HepG2 (cell line): ENCODE results near the gene B4GALT1. TPM values are rescaled to one million over a fixed set of nuclear protein-coding genes. Genes with fewer than 3 reads are reported as not detected.

Source experiments
- ATAC-seq: fragments of 200-7000 bp; cut with Tn5 transposase; 3 replicates; pipeline ENCODE4 v1.9.1; 2020; ENCODE audit warnings: mild to moderate bottlenecking, moderate library complexity
- BruUV-seq: library from RNA; stranded (reverse); fragments of 400-500 nt; replicated peaks from 2 replicates; lab custom pipeline; 2021; lab: Mats Ljungman, UMichigan
- CTCF ChIA-PET: fragments of 300-600 bp; formaldehyde crosslinking; extraction: SDS; loops from one replicate; lab custom pipeline; 2021; ENCODE audit warnings: low total read pairs, inconsistent platforms, low intra/inter-chr PET ratio; lab: Yijun Ruan, JAX
- POLR2A ChIA-PET: fragments of 350-600 bp; sonication (Branson Sonifier 250); formaldehyde crosslinking; loops from one replicate; lab custom pipeline; 2020; ENCODE audit warnings: antibody characterized with exemption, inconsistent platforms; lab: Yijun Ruan, JAX
- DNase-seq: peaks from one replicate; pipeline ENCODE4 v3.0.0-alpha.2; 2015; ENCODE audit warnings: low spot score
- FAIRE-seq: peaks from 3 replicates; lab custom pipeline; 2011; peaks lifted over from hg19 to GRCh38; lab: Jason Lieb, UNC
- H2AFZ ChIP-seq: one replicate; pipeline ENCODE4 v1.6.1; 2011; ENCODE audit warnings: low read length, inconsistent platforms
- H3K27ac ChIP-seq: fragments of 300-600 bp; 3 replicates; pipeline ENCODE4 v1.8.0; 2011; ENCODE audit warnings: mixed run types, mild to moderate bottlenecking, mixed read lengths, low read length, inconsistent platforms; ENCODE audit not compliant: insufficient read depth; ENCODE audit errors: extremely low read length
- H3K27me3 ChIP-seq, 2 experiments: fragments of 200-600 bp in 1 of 2; 2 replicates in 1 of 2; 3 replicates in 1 of 2; pipeline versions ENCODE4 v1.6.0 to v1.8.0; 2011; ENCODE audit warnings: low read length in 2 of 2, mild to moderate bottlenecking in 2 of 2, moderate library complexity in 2 of 2, inconsistent platforms in 1 of 2; ENCODE audit not compliant: insufficient read depth in 2 of 2, control insufficient read depth in 1 of 2
- H3K36me3 ChIP-seq, 2 experiments: fragments of 200-600 bp in 1 of 2; replicated peaks in 1 of 2; 2 replicates in 1 of 2; 3 replicates in 1 of 2; pipeline versions ENCODE4 v1.5.1 to v1.8.0; 2011; ENCODE audit warnings: low read length in 2 of 2, inconsistent platforms in 1 of 2; ENCODE audit not compliant: insufficient read depth in 2 of 2, control insufficient read depth in 1 of 2
- H3K4me1 ChIP-seq: 2 replicates; pipeline ENCODE4 v1.5.1; 2012; ENCODE audit warnings: low read length, inconsistent platforms; ENCODE audit not compliant: insufficient read depth
- H3K4me2 ChIP-seq: 2 replicates; pipeline ENCODE4 v1.6.0; 2011; ENCODE audit warnings: low read depth, low read length, inconsistent platforms
- H3K4me3 ChIP-seq, 3 experiments: fragments of 200-600 bp in 1 of 3; sonication (generic), shearing (Covaris generic) in 1 of 3; replicated peaks in 1 of 3; 2 replicates each; pipeline ENCODE4 v1.5.1; 2011 to 2016; ENCODE audit warnings: low read length in 3 of 3, inconsistent platforms in 2 of 3, low read depth in 2 of 3, mild to moderate bottlenecking in 2 of 3, control low read depth in 1 of 3, mixed read lengths in 1 of 3; ENCODE audit not compliant: insufficient read depth in 1 of 3
- H3K79me2 ChIP-seq: one replicate; pipeline ENCODE4 v1.6.1; 2011; ENCODE audit warnings: low read length, inconsistent platforms; ENCODE audit not compliant: insufficient read depth
- H3K9ac ChIP-seq: 2 replicates; pipeline ENCODE4 v1.6.0; 2011; ENCODE audit warnings: mild to moderate bottlenecking, low read depth, low read length, inconsistent platforms; ENCODE audit not compliant: insufficient read depth
- H3K9me3 ChIP-seq: 2 replicates; pipeline ENCODE4 v1.5.1; 2012; ENCODE audit warnings: mild to moderate bottlenecking, low read length
- H4K20me1 ChIP-seq: 2 replicates; pipeline ENCODE4 v1.6.0; 2011; ENCODE audit warnings: inconsistent platforms, mild to moderate bottlenecking, low read length, moderate library complexity; ENCODE audit not compliant: insufficient read depth
- ATM ChIP-seq: fragments of 450-650 bp; IDR thresholded peaks from 2 replicates; pipeline ENCODE4 v1.7.1; 2017; ENCODE audit warnings: mild to moderate bottlenecking, borderline replicate concordance
- FOXJ3 ChIP-seq: sonication (generic); formaldehyde crosslinking; IDR thresholded peaks from 2 replicates; pipeline ENCODE4 v1.4.0; 2020; ENCODE audit warnings: missing genetic modification reagents, mild to moderate bottlenecking, borderline replicate concordance
- HMGA1 ChIP-seq: sonication (generic); formaldehyde crosslinking; conservative IDR thresholded peaks from 2 replicates; pipeline ENCODE4 v1.4.0; 2020; ENCODE audit warnings: missing genetic modification reagents
- KAT2B ChIP-seq: fragments of 150-350 bp; IDR thresholded peaks from 2 replicates; pipeline ENCODE4 v1.6.1; 2014; ENCODE audit warnings: low read depth, low read length, borderline replicate concordance
- TBP ChIP-seq: sonication (generic); formaldehyde crosslinking; IDR thresholded peaks from 2 replicates; pipeline ENCODE4 v1.5.0; 2020; ENCODE audit warnings: missing genetic modification reagents
- YEATS4 ChIP-seq: sonication (generic); formaldehyde crosslinking; IDR thresholded peaks from 2 replicates; pipeline ENCODE4 v1.4.0; 2020; ENCODE audit warnings: missing genetic modification reagents, borderline replicate concordance
- ZBTB1 ChIP-seq: sonication (generic); formaldehyde crosslinking; IDR thresholded peaks from 2 replicates; pipeline ENCODE4 v1.4.0; 2020; ENCODE audit warnings: missing genetic modification reagents, borderline replicate concordance
- ZMYM2 ChIP-seq: sonication (generic); formaldehyde crosslinking; IDR thresholded peaks from 2 replicates; pipeline ENCODE4 v1.8.0; 2022; ENCODE audit warnings: mild to moderate bottlenecking, missing genetic modification reagents
- ZNF280D ChIP-seq: sonication (generic); formaldehyde crosslinking; IDR thresholded peaks from 2 replicates; pipeline ENCODE4 v1.5.1; 2020; ENCODE audit warnings: mild to moderate bottlenecking, missing genetic modification reagents
- WGBS: methylation state at CpG from one replicate; pipeline ENCODE4 v1.1.6; 2017; ENCODE audit warnings: low lambda C conversion rate; 5-methylcytosine and 5-hydroxymethylcytosine counted together
- in situ Hi-C: cut with HindIII; loops from 2 replicates; pipeline ENCODE4 v1.10.0; 2017; ENCODE audit warnings: low pct_unique_long_range_greater_than_20kb; ENCODE audit not compliant: extremely low pct_ligation_motif_present
- intact Hi-C: fragments of 100-400 bp; cut with micrococcal nuclease; formaldehyde crosslinking; loops from one replicate; pipeline ENCODE4 v1.10.0; 2022; ENCODE audit not compliant: unreplicated experiment
- polyA plus RNA-seq, 8 experiments: library from polyadenylated mRNA; depleted of rRNA in 3 of 8; stranded (reverse) in 7 of 8; unstranded in 1 of 8; fragments of >200 nt; fragmentation: Illumina TruSeq in 4 of 8; extraction: Trizol in 4 of 8; gene quantifications; 2 replicates each; pipeline versions ENCODE4 v1.2.1 to v1.2.3, GENCODE V29; 2011 to 2016; ENCODE audit warnings: low read depth in 4 of 8, missing spikeins in 1 of 8, mixed read lengths in 1 of 8; ENCODE audit not compliant: insufficient read depth in 1 of 8
- total RNA-seq, 5 experiments: library from RNA; depleted of rRNA; stranded (reverse); fragments of >200 nt; fragmentation: Illumina TruSeq; extraction: Trizol; gene quantifications; 2 replicates each; pipeline ENCODE4 v1.2.3, GENCODE V29; 2016; ENCODE audit warnings: low read depth in 1 of 5
- TF ChIP-seq, protein P1 (sequence below): sonication (generic); formaldehyde crosslinking; IDR thresholded peaks from 2 replicates; pipeline ENCODE4 v1.5.0; 2020; ENCODE audit warnings: mild to moderate bottlenecking, missing genetic modification reagents
- TF ChIP-seq, protein P2 (sequence below): sonication (generic); formaldehyde crosslinking; conservative IDR thresholded peaks from 2 replicates; pipeline ENCODE4 v1.4.0; 2020; ENCODE audit warnings: missing genetic modification reagents
- TF ChIP-seq, protein P3 (sequence below): sonication (generic); formaldehyde crosslinking; IDR thresholded peaks from 2 replicates; pipeline ENCODE4 v1.5.0; 2020; ENCODE audit warnings: mild to moderate bottlenecking, missing genetic modification reagents, moderate library complexity

Gene B4GALT1
- total and polyA plus RNA-seq, 2 of the 13 experiments (the other 11 are each of a cell fraction or from before 2014, with no cell fraction given) = 15.7 to 33.5 TPM

DNA sequence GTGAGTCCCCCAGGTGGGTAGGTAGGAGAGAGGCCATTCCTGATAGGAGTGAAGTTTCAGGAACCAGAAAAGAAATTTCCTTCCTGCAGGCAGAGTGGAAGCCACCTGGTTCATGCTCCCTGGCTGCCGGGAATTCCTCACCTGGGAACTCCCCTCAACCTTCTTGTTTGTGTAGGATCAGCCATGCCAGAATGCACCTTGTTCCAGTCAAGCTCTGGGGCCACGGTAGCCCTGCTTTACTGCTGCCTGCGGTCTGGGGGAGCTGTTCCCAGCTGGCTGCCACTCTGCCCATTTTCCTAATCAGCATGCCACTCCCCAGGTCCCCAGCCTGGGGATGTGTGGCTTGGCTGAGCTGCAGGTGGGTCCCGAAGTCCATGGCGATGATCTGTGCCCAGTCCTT is 18.7 kb upstream of the B4GALT1 start:
- CTCF ChIA-PET = no interaction called here
- FAIRE-seq = no peak
- H3K36me3 ChIP-seq = no peaks in the 10 kb centered on the region
- peaks cover 0 to 27% of the 10 kb centered on the region in 2 experiments; a peak in 4 of 5 replicates for H3K27me3 ChIP-seq
- no CpG with 5 or more reads among the region's 5 CpGs for WGBS
- peak overlapping the region; percentile 1; the same call in 1 of the 2 replicates for H3K4me2 ChIP-seq
- H3K9me3 ChIP-seq = no peaks in the 10 kb centered on the region
- no peak overlapping the region for H2AFZ ChIP-seq
- no peak overlapping the region for H3K9ac ChIP-seq
- H4K20me1 ChIP-seq = no peaks in the 10 kb centered on the region
- intact Hi-C loops = no loop called here
- DNase-seq = no peak
- peaks cover 18% of the 10 kb centered on the region; the same call in 1 of the 2 replicates for H3K4me1 ChIP-seq
- no peak overlapping the region for H3K27ac ChIP-seq
- no peak overlapping the region for H3K4me3 ChIP-seq
- BruUV-seq = no TSS peak
- peak; percentile 64 for ATAC-seq
- in situ Hi-C loops = no loop called here
- POLR2A ChIA-PET = interaction anchor here (0.6 to 1.2 kb wide), 2 partner anchors 20 to 109 kb away, joined by 3 to 5 read pairs; no protein-coding TSS in a partner anchor
- H3K79me2 ChIP-seq = no peaks in the 10 kb centered on the region
- TF ChIP-seq FOXJ3 (CRISPR knock-in tag) (no peak), KAT2B (no peak), ZMYM2 (CRISPR knock-in tag) (no peak), TBP (no peak), ATM (no peak), HMGA1 (CRISPR knock-in tag) (no peak), ZNF280D (CRISPR knock-in tag) (no peak), ZBTB1 (no peak), YEATS4 (CRISPR knock-in tag) (no peak)
- TF ChIP-seq, protein P1, sequence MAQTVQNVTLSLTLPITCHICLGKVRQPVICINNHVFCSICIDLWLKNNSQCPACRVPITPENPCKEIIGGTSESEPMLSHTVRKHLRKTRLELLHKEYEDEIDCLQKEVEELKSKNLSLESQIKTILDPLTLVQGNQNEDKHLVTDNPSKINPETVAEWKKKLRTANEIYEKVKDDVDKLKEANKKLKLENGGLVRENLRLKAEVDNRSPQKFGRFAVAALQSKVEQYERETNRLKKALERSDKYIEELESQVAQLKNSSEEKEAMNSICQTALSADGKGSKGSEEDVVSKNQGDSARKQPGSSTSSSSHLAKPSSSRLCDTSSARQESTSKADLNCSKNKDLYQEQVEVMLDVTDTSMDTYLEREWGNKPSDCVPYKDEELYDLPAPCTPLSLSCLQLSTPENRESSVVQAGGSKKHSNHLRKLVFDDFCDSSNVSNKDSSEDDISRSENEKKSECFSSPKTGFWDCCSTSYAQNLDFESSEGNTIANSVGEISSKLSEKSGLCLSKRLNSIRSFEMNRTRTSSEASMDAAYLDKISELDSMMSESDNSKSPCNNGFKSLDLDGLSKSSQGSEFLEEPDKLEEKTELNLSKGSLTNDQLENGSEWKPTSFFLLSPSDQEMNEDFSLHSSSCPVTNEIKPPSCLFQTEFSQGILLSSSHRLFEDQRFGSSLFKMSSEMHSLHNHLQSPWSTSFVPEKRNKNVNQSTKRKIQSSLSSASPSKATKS (CRISPR knock-in tag) = no peak
- TF ChIP-seq, protein P2, sequence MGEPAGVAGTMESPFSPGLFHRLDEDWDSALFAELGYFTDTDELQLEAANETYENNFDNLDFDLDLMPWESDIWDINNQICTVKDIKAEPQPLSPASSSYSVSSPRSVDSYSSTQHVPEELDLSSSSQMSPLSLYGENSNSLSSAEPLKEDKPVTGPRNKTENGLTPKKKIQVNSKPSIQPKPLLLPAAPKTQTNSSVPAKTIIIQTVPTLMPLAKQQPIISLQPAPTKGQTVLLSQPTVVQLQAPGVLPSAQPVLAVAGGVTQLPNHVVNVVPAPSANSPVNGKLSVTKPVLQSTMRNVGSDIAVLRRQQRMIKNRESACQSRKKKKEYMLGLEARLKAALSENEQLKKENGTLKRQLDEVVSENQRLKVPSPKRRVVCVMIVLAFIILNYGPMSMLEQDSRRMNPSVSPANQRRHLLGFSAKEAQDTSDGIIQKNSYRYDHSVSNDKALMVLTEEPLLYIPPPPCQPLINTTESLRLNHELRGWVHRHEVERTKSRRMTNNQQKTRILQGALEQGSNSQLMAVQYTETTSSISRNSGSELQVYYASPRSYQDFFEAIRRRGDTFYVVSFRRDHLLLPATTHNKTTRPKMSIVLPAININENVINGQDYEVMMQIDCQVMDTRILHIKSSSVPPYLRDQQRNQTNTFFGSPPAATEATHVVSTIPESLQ = no peak
- TF ChIP-seq, protein P3, sequence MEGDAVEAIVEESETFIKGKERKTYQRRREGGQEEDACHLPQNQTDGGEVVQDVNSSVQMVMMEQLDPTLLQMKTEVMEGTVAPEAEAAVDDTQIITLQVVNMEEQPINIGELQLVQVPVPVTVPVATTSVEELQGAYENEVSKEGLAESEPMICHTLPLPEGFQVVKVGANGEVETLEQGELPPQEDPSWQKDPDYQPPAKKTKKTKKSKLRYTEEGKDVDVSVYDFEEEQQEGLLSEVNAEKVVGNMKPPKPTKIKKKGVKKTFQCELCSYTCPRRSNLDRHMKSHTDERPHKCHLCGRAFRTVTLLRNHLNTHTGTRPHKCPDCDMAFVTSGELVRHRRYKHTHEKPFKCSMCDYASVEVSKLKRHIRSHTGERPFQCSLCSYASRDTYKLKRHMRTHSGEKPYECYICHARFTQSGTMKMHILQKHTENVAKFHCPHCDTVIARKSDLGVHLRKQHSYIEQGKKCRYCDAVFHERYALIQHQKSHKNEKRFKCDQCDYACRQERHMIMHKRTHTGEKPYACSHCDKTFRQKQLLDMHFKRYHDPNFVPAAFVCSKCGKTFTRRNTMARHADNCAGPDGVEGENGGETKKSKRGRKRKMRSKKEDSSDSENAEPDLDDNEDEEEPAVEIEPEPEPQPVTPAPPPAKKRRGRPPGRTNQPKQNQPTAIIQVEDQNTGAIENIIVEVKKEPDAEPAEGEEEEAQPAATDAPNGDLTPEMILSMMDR (CRISPR knock-in tag) = peak; percentile 37; the same call in 1 of the 2 replicates
